HG03565 (cell line): ENCODE results near the gene SLC35F3.
"Not testable (repeated sequence)": the region's sequence is repeated elsewhere in the genome, so short reads cannot be mapped to it uniquely, and the experiment has no call there.

Experiments used
- ATAC-seq: cut with Tn5 transposase; IDR thresholded peaks from one replicate; pipeline ENCODE4 v1.9.1; 2021; ENCODE audit warnings: mild to moderate bottlenecking, moderate library complexity; ENCODE audit not compliant: unreplicated experiment

SLC35F3 gene

DNA sequence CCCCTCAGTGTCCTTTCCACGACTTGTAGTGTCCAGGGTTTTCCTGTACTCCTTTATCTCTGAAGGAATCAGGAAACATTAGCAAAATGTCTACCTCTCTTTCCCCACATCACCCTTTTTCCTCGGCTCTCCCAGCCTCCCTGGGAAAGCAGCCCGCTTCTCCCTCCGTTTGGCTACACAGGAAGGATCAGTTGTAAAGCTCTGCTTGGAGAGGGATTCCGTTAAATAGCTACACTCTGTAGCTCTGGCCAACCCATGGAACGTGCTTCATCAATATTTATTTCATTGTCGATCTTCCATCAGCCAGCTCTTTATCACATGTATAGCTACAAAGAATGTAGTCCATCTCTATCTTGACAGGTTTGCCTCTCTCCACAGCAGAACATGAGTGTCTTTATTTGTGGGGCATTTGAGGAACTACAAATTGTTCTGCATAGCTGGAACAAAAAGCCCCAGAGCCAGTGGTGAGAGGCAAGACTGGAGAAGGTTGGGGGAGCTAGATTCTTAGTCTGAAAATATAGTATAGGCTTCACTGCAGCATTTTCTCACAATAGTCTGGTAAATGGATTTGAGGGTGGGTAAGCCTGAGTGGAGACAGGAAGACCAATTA, 191.8 kb downstream of the SLC35F3 start:
- no peak for ATAC-seq

DNA sequence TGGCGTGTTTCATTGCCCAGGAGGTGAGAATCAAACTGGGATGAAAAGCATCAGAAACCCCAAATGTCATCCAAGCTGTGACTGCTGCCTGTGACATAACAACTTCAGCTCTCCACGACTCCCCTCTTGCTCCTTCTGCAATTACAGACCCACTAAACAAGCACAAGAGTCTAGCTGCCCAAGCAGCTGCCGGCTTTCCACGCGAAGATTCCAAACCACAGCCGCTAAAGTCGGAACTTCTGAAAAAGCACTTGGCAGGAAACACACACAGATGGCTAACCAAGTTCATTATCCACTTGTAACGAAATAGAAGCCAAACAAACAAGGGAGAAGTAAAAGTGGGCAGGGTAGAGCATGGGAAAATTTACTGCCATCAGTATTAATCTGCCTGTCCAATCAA, 198.1 kb downstream of the SLC35F3 start:
- no peak for ATAC-seq

DNA sequence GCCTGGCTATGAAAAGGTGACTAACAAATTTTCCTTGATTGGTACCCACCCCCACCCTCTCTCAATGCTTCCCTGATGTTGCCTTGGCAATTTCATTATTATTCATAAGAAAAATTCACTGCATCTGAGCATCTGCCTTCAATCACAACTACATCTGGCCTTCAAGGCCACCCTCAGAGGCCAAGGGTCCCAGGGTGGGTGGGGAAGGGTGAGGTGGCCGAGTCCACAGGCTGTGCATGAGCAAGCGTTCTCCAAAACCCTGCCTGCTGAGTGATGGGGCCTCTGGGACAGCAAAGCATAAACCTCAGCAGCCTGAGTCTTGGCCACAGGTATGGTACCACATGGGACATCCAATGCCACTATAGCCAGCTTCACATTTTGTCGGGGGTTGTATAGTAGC, 198.7 kb downstream of the SLC35F3 start:
- no peak for ATAC-seq

DNA sequence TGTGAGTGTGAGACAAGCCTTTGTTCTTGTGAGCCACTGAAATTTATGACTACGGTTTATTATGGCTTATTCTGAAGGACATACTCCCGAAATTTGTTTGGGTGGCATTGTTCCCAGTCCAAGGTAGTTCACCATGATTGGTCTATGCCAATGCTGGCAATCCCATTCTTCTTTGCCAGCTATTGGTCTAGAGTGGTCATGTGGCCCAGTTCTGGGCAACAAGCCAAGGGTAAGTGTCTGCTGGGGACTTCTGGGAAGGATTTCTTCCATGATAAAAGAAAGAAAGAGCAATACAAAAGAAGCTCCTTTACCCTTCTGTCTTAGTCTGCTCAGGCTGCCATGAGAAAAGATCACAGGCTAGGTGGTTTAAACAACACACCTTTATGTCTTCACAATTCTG, 201.6 kb downstream of the SLC35F3 start:
- no peak for ATAC-seq

DNA sequence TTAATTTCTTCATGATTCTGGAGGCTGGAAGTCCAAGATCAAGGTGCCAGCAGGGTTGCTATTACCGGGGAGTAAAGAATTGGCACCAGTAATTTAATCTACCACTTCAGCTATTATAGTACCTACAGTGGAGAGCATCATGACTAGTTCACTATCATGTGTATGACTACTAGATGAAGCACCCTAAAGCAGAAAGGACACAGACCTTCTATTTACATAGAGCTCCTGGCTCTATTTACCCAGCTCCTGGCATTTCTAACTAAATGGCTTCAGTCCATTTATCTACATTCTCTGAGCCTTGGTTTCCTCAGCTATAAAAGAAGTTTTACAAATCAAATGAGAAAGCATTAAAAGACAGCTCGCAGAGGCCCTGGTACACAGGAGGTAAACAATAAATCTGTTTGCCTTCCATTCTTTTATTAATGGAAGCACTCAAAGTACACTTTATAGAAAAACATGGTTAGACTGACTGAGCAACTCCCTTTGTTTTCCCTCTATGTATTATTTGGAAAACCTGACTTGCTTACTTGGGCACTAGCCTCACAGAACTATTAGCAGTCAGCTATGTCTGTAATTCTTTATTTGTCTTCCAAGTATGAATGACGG, 203.0 kb downstream of the SLC35F3 start:
- ATAC-seq, result no peak

DNA sequence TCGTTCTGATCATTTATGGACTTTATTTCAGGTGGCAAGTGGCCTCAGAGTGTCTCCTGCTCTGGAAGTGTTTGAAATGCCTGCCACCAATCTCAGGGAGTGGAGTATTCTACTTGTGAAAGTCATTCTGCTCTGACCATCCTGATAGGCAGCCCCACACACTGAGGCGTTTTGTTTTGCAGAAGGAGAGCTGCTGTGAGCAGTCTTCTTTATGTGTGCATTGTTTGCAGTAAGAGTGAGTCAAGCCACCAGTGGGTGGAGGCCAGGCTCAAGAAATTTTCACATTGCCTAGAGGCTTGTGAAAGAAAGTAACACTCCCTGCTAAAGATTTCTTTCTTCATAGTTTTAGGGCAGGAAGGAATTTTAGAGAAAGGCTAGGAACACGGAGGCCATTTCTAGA, 204.4 kb downstream of the SLC35F3 start:
- ATAC-seq, result no peak

DNA sequence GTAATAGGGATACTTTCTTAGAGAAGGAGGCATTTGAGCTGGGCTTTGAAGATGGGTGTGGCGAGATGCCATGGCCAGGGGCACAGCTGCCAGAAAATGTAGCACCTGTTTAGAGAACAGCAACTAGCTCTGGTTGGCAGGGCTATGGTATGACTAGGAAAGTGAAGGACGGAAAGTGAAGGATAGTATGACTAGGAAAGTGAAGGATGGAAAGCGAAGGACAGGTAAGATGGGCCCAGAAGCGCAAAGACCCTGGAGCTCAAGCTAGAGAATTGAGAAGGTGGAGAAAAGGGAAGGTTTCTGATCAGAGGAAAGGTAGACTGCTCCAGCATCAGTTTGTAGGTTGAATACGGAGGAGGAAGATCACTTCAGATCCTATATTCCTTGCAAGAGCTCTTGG, 205.4 kb downstream of the SLC35F3 start:
- no peak for ATAC-seq

DNA sequence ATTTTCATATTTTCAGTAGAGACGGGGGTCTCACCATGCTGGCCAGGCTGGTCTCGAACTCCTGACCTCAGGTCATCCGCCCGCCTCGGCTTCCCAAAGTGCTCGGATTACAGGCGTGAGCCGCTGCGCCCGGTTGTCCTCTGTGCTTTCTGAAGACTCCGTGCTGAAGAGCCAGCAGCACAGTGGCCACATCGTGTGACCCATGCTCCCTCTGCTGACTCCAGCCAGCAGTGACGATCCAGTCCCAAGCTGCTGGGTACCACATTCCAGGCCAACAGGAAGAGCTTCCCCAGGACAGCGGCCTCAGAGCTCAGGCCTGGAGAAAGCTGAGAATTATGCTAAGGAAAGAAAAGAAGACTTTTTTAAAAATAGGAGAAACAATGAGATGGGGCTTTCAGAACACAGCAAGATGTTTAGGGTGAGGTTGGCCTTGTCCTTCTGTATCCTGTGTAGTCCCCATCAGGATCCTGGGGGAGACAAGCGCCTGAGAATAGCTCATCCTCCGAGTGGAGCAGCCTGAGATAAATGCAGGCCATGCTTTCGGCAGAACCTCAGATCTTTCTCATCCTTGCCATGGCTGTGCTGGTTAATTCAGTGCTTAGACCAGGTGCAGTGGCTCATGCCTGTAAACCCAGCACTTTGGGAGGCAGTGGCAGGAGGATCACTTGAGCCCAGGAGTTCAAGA, 207.1 kb downstream of the SLC35F3 start:
- ATAC-seq, result no peak

DNA sequence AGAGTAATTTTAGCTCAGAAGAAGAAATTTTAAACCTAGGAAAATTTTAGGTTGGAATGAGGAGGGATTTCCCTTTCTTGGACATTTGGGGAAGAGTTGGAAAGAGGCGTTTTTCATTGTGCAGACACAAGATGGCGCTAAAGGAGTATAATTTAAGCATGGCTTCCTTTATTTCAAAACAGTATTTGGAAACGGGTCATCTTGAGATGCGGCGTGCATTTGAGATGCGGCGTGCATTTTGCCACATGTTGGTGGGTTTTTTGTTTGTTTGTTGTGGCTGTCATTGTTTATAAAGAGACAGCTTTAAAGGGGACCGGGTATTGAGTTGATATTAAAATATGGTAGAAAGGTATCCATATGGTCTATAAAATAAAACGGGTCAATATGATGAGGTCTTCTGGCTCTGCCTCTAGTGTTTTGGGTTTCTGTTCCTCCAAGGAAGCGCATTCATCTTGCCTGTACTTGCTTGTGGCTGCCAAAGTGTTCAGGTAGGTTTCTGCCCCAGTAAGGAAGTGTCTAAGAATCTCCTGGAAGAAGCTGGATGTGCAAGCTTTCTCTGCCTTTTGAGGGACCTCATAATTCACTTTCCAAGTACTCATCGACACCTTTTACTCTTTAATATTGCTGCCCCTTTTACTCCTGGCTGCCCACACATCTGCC, 210.3 kb downstream of the SLC35F3 start:
- no peak for ATAC-seq

DNA sequence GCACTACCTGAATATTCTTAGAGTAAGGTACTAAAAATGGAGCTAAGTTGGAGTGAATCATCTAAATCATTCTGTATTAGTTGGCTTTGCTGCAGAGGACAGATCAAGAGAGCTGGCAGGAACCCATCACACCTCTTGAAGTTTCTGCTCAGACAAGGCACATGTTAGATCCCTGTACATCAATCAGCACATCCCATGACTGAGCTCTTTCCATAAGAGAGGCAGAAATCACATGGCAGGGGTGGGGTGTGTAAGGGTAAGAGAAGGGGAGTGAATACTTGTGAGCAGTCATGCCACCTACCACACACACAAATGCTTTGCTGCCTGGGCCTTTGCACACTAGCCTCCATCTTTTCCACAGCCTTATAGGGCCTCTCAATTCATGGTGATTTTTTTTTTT, 214.4 kb downstream of the SLC35F3 start:
- ATAC-seq, result no peak

DNA sequence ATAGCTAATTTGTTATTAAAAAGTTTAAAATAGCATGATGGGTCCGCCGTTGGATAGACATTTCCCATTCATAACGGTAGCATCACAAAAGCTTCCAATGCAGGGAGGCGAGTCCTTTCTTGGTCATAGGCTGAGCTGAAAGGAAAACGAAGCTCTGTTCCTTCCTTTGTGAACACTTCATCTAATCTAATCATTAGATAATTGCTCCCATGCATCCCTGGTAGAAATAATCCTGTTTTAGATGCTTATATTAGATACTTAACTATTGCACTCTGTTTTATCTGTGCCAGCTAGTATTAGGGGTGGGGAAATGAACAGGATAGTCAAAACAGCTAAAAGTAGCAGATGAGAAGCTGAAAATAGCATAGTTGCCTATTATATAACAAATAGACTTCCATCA, 215.0 kb downstream of the SLC35F3 start:
- ATAC-seq, result no peak

DNA sequence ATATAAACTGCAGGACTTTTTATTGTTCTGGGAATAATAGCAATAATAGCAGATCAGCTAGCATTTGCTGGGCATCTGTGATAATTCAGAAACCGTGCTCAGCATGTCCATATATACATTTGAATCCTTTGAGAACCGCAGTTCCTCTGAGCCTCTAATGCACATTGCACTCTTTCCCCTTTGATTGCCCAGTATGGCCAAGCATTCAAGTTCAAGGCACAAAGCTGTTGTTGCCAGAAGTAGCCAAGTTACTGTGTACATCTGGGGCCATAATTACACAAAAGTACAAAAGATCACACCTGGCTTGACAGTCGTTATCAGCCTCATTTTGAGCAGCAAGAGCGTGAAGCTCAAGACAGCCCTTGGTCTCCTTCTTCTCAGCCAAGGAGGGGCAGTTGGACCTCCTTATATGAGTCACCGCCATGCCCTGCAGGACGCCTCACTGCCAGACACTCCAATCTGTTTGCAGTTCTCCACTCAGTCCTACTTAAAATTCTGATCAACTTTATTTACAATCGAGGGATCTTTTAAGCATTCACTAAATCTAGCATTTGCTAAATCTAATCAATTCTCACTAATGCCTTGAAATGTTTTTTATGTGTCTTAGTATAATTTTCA, 216.0 kb downstream of the SLC35F3 start:
- no peak for ATAC-seq

DNA sequence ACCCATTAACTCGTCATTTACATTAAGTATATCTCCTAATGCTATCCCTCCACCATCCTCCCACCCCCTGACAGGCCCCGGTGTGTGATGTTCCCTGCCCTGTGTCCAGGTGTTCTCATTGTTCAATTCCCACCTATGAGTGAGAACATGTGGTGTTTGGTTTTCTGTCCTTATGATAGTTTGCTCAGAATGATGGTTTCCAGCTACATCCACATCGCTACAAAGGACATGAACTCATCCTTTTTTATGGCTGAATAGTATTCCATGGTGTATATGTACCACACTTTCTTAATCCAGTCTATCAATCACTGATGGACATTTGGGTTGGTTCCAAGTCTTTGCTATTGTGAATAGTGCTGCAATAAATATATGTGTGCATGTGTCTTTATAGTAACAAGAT, 217.2 kb downstream of the SLC35F3 start:
- ATAC-seq, result not testable (repeated sequence)

DNA sequence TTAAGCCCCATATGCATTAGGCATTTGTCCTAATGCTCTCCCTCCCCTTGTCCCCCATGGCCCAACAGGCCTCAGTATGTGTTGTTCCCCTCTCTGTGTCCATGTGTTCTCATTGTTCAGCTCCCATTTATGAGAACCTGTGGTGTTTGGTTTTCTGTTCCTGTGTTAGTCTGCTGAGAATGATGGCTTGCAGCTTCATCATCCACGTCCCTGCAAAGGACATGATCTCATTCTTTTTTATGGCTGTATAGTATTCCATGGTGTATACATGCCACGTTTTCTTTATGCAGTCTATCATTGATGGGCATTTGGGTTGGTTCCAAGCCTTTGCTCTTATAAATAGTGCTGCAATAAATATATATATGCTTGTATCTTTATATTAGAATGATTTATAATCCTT, 218.1 kb downstream of the SLC35F3 start:
- ATAC-seq, result not testable (repeated sequence)

DNA sequence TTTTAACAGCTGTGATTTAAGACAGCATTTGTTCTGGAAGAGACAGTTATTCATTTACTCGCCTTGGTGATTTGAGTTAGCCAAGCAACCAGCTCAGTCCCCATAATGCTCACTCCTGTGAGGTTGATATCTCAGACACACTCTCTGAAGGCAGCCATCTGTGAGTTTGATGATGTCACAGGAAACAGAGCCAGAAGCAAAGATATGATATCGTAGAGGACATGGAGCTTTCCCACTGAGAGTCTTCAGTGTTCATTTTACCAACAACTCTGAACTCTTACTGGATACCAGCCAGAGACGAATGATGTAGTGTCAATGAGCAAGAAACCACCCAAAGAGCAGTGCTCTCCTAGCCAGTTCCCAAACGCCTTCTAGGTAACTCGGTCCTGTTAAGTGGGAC, 219.4 kb downstream of the SLC35F3 start:
- ATAC-seq, result no peak

DNA sequence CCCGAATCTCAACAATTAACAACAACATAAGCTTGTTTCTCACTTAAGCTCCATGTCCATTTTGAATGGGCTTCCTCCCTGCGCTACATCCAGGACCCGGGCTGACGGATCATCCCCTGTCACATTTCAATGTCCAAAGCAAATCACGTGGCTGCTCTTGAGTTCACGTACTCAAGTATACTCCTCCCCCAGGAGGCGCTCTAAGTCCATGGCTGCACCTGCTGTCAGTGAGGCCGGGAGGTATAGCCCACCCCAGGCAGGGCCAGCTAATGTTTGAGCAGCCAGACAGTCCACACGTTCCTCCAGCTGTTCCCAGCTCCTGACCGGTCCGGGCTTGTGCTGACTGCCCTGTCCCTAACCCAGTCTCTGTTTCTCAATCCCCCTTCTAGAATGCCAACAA, 220.8 kb downstream of the SLC35F3 start:
- no peak for ATAC-seq

DNA sequence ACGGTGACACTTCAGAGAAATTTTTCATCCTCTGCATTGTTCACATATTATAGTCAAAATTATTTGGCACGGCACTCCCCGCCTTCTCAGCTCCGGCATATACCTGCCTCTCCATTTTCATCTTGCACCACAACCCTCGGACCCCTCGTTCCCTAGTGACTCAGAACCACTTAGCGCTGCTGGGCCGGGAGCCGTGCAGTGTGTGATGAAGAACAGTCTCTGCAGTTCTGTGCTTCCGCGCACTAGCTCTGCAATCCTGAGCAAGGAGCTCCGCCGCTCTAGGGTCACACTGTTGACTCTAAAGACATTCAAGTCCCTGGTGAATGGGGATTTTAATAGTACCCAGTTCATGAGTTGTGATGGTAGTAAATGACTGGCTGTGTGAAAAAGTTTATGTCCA, 221.2 kb downstream of the SLC35F3 start:
- ATAC-seq, result no peak

DNA sequence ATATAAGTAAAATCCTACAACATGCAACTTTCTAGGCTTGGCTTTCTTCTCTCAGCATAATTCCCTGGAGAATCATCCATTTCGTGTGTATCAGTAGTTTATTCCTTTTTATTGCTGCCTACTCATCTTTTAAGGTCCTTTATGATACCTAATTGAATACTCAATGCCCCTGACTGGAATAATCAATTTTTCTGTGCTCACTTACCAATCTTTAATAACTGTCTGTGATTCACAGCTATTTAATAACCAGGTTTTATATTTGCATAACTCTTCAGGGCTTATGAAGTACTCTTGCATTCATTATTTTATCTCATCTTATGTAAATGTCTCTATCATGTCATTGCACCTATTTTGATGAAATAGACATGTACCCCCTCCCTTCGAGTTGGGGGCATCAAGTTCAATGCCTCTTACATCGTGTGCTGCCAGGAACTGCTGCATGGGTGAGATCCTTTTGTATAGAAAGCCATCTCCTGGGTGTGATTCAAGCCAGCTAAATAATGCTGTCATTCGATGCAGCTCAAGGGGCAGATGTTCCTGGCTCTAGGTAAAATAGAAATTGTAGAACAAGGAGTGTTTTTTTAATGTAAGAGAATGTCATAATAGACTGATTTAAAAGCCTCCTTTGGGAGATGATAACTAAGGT, 222.7 kb downstream of the SLC35F3 start:
- ATAC-seq, result no peak

DNA sequence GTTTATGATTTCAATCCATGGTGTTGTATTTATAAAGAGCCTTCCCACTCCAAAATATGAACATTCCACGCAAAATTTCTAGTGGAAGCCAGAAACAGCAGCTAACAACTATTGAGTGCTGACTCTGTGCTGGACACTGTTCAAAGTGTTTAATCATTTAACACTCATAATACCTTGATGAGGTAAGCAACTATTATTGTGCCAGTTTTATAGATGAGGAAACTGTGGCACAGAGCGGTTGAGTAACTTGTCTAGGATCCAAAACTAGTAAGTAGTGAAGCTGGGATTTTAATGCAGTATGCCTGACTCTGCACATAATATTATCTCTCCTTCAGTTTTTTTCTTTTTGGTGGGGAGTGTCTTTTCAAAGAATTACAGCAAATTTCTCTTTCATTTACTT, 228.3 kb downstream of the SLC35F3 start:
- no peak for ATAC-seq

DNA sequence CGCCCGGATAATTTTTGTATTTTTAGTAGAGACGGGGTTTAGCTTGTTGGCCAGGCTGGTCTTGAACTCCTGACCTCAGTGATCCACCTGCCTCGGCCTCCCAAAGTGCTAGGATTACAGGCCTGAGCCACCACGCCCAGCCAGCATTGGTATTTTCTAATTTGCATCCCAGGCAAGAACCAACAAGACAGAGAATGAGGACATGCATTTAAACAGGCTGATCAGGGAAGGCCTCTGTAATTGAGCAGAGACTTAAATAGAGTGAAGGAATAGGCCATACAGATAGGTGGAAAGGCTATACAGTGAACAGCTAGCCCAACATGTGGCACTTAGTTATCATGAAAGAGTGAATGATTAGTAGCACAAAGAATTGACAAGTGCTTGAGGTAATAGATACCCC, 230.4 kb downstream of the SLC35F3 start:
- ATAC-seq, result no peak

DNA sequence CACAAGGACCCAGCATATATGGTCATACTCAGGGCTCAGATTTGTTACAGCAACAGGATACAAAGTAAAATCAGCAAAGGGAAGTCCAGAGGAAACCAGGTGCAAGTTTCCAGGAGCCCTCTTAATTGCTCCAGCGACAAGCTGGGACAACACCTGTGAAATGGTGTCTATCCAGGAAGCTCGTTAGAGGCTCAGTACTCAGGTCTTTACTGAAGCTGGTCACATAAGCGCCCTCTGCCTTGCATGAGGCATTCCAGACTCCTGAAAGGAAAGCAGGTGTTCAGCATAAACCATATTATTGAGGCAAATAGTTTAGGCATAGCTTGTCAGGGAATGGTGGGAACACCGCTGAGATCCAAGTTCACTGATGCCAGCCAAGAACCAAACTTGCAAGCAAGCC, 231.0 kb downstream of the SLC35F3 start:
- ATAC-seq, result no peak
